ENCODE results near the gene CARNS1. TPM values are rescaled to one million over a fixed set of nuclear protein-coding genes. Genes with fewer than 3 reads are reported as not detected.

Gene CARNS1
- polyA plus RNA-seq, 1 donor from 2014 or later: not detected

DNA sequence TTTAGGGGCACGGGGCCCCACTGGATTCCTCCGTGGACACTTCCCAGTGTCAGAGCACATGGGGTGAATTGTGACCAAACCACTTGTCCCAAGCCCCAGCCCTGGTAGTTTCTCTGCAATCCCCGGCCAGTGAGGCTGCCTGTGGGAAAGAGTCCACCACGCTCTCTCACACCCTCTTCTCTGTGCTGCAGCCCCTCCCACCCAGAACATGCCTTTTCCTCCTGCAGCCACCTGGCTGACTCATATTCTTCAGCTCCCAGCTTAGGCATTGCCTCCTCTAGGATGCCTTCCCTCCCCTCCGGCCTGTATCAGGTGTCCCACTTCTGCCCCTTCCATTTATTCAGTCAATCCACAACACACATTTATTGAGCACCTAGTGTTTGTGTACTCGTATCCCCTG, 7.4 kb downstream of the CARNS1 start:
- Histone ChIP-seq H3K27me3 (ENCODE audit: insufficient read depth, low read depth, low read length) (no peaks in the 10 kb centered on the region), H3K36me3 (ENCODE audit: insufficient read depth, low read length) (no peaks in the 10 kb centered on the region), H2AFZ (ENCODE audit: low read depth, low read length) (no peak overlapping the region), H3K9me2 (ENCODE audit: insufficient read depth, low read length) (no peaks in the 10 kb centered on the region), H4K20me1 (ENCODE audit: insufficient read depth) (no peaks in the 10 kb centered on the region), H3K27ac (ENCODE audit: low read length) (no peak overlapping the region), H3K9ac (ENCODE audit: low read length) (no peak overlapping the region), H3K9me3 (ENCODE audit: low read length) (no peaks in the 10 kb centered on the region), H3K4me3 (ENCODE audit: low read length) (no peak overlapping the region), H3K4me2 (ENCODE audit: low read length) (no peak overlapping the region), H3K79me2 (replicated peaks; ENCODE audit: insufficient read depth, low read length) (no peaks in the 10 kb centered on the region), H3F3A (ENCODE audit: insufficient read depth, low read length, poor library complexity, severe bottlenecking) (no peaks in the 10 kb centered on the region)
- TF ChIP-seq EP300 (conservative IDR thresholded peaks at IDR 0.05; ENCODE audit: poor library complexity, severe bottlenecking) (no peak), TAF1 (IDR thresholded peaks at IDR 0.05; ENCODE audit: low read depth) (no peak), RAD21 (conservative IDR thresholded peaks at IDR 0.05) (no peak), EZH2 (IDR thresholded peaks at IDR 0.05; ENCODE audit: borderline replicate concordance, insufficient read depth, low read length, poor library complexity, severe bottlenecking) (no peak), POLR2AphosphoS5 (IDR thresholded peaks at IDR 0.05) (no peak), SMC3 (conservative IDR thresholded peaks at IDR 0.05; ENCODE audit: poor library complexity) (no peak), MXI1 (conservative IDR thresholded peaks at IDR 0.05; ENCODE audit: poor library complexity, severe bottlenecking) (no peak)
- TF ChIP-seq, protein P1, sequence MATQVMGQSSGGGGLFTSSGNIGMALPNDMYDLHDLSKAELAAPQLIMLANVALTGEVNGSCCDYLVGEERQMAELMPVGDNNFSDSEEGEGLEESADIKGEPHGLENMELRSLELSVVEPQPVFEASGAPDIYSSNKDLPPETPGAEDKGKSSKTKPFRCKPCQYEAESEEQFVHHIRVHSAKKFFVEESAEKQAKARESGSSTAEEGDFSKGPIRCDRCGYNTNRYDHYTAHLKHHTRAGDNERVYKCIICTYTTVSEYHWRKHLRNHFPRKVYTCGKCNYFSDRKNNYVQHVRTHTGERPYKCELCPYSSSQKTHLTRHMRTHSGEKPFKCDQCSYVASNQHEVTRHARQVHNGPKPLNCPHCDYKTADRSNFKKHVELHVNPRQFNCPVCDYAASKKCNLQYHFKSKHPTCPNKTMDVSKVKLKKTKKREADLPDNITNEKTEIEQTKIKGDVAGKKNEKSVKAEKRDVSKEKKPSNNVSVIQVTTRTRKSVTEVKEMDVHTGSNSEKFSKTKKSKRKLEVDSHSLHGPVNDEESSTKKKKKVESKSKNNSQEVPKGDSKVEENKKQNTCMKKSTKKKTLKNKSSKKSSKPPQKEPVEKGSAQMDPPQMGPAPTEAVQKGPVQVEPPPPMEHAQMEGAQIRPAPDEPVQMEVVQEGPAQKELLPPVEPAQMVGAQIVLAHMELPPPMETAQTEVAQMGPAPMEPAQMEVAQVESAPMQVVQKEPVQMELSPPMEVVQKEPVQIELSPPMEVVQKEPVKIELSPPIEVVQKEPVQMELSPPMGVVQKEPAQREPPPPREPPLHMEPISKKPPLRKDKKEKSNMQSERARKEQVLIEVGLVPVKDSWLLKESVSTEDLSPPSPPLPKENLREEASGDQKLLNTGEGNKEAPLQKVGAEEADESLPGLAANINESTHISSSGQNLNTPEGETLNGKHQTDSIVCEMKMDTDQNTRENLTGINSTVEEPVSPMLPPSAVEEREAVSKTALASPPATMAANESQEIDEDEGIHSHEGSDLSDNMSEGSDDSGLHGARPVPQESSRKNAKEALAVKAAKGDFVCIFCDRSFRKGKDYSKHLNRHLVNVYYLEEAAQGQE (IDR thresholded peaks at IDR 0.05; ENCODE audit: borderline replicate concordance): no peak
- TF ChIP-seq, protein P2, sequence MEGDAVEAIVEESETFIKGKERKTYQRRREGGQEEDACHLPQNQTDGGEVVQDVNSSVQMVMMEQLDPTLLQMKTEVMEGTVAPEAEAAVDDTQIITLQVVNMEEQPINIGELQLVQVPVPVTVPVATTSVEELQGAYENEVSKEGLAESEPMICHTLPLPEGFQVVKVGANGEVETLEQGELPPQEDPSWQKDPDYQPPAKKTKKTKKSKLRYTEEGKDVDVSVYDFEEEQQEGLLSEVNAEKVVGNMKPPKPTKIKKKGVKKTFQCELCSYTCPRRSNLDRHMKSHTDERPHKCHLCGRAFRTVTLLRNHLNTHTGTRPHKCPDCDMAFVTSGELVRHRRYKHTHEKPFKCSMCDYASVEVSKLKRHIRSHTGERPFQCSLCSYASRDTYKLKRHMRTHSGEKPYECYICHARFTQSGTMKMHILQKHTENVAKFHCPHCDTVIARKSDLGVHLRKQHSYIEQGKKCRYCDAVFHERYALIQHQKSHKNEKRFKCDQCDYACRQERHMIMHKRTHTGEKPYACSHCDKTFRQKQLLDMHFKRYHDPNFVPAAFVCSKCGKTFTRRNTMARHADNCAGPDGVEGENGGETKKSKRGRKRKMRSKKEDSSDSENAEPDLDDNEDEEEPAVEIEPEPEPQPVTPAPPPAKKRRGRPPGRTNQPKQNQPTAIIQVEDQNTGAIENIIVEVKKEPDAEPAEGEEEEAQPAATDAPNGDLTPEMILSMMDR (IDR thresholded peaks at IDR 0.05; ENCODE audit: poor library complexity, severe bottlenecking): no peak

DNA sequence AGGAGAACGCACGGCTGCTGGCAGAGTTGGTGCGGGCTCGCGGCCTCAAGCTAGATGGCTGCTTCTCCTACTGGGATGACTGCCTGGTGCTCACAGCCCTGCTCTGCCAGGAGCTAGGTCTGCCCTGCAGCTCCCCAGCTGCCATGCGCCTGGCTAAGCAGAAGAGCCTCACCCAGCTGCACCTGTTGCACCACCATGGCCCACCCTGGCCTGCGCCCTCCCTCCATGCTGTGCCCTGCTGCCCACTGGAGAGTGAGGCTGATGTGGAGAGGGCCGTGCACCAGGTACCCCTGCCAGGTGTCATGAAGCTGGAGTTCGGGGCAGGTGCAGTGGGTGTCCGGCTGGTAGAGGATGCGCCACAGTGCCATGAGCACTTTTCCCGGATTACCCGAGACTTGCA, 8.0 kb downstream of the CARNS1 start:
- H3K27ac ChIP-seq (ENCODE audit: low read length): no peak overlapping the region

More for the DNA sequence above, 8.0 kb downstream of the CARNS1 start:
- H3K79me2 ChIP-seq (replicated peaks; ENCODE audit: insufficient read depth, low read length): peaks cover under 1% of the 10 kb centered on the region
- no peaks in the 10 kb centered on the region for H4K20me1 ChIP-seq (ENCODE audit: insufficient read depth)
- no peaks in the 10 kb centered on the region for H3K9me3 ChIP-seq (ENCODE audit: low read length)
- H3F3A ChIP-seq (ENCODE audit: insufficient read depth, low read length, poor library complexity, severe bottlenecking): no peaks in the 10 kb centered on the region
- no peaks in the 10 kb centered on the region for H3K27me3 ChIP-seq (ENCODE audit: insufficient read depth, low read depth, low read length)
- no peak overlapping the region for H3K4me3 ChIP-seq (ENCODE audit: low read length)
- no peaks in the 10 kb centered on the region for H3K9me2 ChIP-seq (ENCODE audit: insufficient read depth, low read length)
- no peak overlapping the region for H3K9ac ChIP-seq (ENCODE audit: low read length)
- no peak overlapping the region for H3K4me2 ChIP-seq (ENCODE audit: low read length)
- H3K36me3 ChIP-seq (ENCODE audit: insufficient read depth, low read length): no peaks in the 10 kb centered on the region
- no peak overlapping the region for H2AFZ ChIP-seq (ENCODE audit: low read depth, low read length)
- TF ChIP-seq MXI1 (conservative IDR thresholded peaks at IDR 0.05; ENCODE audit: poor library complexity, severe bottlenecking): no peak
- TF ChIP-seq RAD21 (conservative IDR thresholded peaks at IDR 0.05): no peak
- TF ChIP-seq TAF1 (IDR thresholded peaks at IDR 0.05; ENCODE audit: low read depth): no peak
- TF ChIP-seq POLR2AphosphoS5 (IDR thresholded peaks at IDR 0.05): no peak
- no peak for TF ChIP-seq EZH2 (IDR thresholded peaks at IDR 0.05; ENCODE audit: borderline replicate concordance, insufficient read depth, low read length, poor library complexity, severe bottlenecking)
- TF ChIP-seq, protein P2 (IDR thresholded peaks at IDR 0.05; ENCODE audit: poor library complexity, severe bottlenecking): no peak
- TF ChIP-seq, protein P1 (IDR thresholded peaks at IDR 0.05; ENCODE audit: borderline replicate concordance): no peak
- no peak for TF ChIP-seq SMC3 (conservative IDR thresholded peaks at IDR 0.05; ENCODE audit: poor library complexity)

Data from neural cell (in vitro differentiated cells).